SK-N-SH treated with all-trans-retinoic acid at 6 μM for 48 hours (cell line): ENCODE data around the gene BMP8B.

Experiments used
- ATAC-seq: fragments of 200-7000 bp; cut with Tn5 transposase; 3 replicates; pipeline ENCODE4 v1.9.1; 2020; ENCODE audit warnings: mild to moderate bottlenecking, moderate library complexity
- BACH2 ChIP-seq: fragments of 250-450 bp; sonication (Bioruptor Pico); IDR thresholded peaks from 2 replicates; pipeline ENCODE4 v1.9.0; 2021; ENCODE audit warnings: mild to moderate bottlenecking, borderline replicate concordance
- CSDC2 ChIP-seq: fragments of 250-450 bp; sonication (Bioruptor Pico); IDR thresholded peaks from 2 replicates; pipeline ENCODE4 v1.5.0; 2020; ENCODE audit warnings: mild to moderate bottlenecking, moderate library complexity
- ESRRG ChIP-seq: fragments of 250-450 bp; sonication (Bioruptor Pico); IDR thresholded peaks from 2 replicates; pipeline ENCODE4 v1.6.1; 2021; ENCODE audit warnings: mild to moderate bottlenecking
- GLIS3 ChIP-seq: fragments of 250-450 bp; sonication (Bioruptor Pico); IDR thresholded peaks from 2 replicates; pipeline ENCODE4 v1.5.0; 2020; ENCODE audit warnings: mild to moderate bottlenecking, moderate library complexity
- ISL1 ChIP-seq: fragments of 250-450 bp; sonication (Bioruptor Pico); IDR thresholded peaks from 2 replicates; pipeline ENCODE4 v2.1.2; 2022; ENCODE audit warnings: mild to moderate bottlenecking, moderate library complexity
- OSR1 ChIP-seq: fragments of 250-450 bp; sonication (Bioruptor Pico); IDR thresholded peaks from 2 replicates; pipeline ENCODE4 v1.8.0; 2022; ENCODE audit warnings: moderate library complexity, mild to moderate bottlenecking, inconsistent platforms
- RARB ChIP-seq: fragments of 250-450 bp; sonication (Bioruptor Pico); IDR thresholded peaks from 2 replicates; pipeline ENCODE4 v1.8.0; 2021; ENCODE audit warnings: mild to moderate bottlenecking, moderate library complexity
- SNAI2 ChIP-seq: fragments of 250-450 bp; sonication (Bioruptor Pico); IDR thresholded peaks from 2 replicates; pipeline ENCODE4 v1.5.0; 2020; ENCODE audit warnings: mild to moderate bottlenecking, moderate library complexity
- TCF4 ChIP-seq: fragments of 250-450 bp; sonication (Bioruptor Pico); IDR thresholded peaks from 2 replicates; pipeline ENCODE4 v1.8.0; 2021; ENCODE audit warnings: mild to moderate bottlenecking, moderate library complexity, borderline replicate concordance
- TOX ChIP-seq: fragments of 250-450 bp; sonication (Bioruptor Pico); IDR thresholded peaks from 2 replicates; pipeline ENCODE4 v1.8.0; 2021; ENCODE audit warnings: mild to moderate bottlenecking, moderate library complexity, borderline replicate concordance
- ZC3H10 ChIP-seq: fragments of 250-450 bp; sonication (Bioruptor Pico); IDR thresholded peaks from 2 replicates; pipeline ENCODE4 v1.5.1; 2021; ENCODE audit warnings: mild to moderate bottlenecking, moderate library complexity
- ZFP3 ChIP-seq: fragments of 250-450 bp; sonication (Bioruptor Pico); IDR thresholded peaks from 2 replicates; pipeline ENCODE4 v1.5.0; 2020; ENCODE audit warnings: mild to moderate bottlenecking, moderate library complexity
- ZFP30 ChIP-seq: fragments of 450-650 bp; formaldehyde crosslinking; IDR thresholded peaks from 2 replicates; pipeline ENCODE4 v1.5.0; 2022; ENCODE audit warnings: mild to moderate bottlenecking, moderate library complexity
- ZNF565 ChIP-seq: fragments of 450-650 bp; formaldehyde crosslinking; conservative IDR thresholded peaks from 2 replicates; pipeline ENCODE4 v1.5.0; 2020; ENCODE audit warnings: low read depth, mild to moderate bottlenecking, moderate library complexity
- ZNF70 ChIP-seq: fragments of 450-650 bp; formaldehyde crosslinking; IDR thresholded peaks from 2 replicates; pipeline ENCODE4 v1.5.0; 2020; ENCODE audit warnings: mild to moderate bottlenecking, moderate library complexity
- ZNF8 ChIP-seq: fragments of 450-650 bp; formaldehyde crosslinking; IDR thresholded peaks from 2 replicates; pipeline ENCODE4 v1.5.0; 2020; ENCODE audit warnings: mild to moderate bottlenecking, moderate library complexity
- TF ChIP-seq, protein P1 (sequence below): fragments of 250-450 bp; sonication (Bioruptor Pico); IDR thresholded peaks from 2 replicates; pipeline ENCODE4 v1.8.0; 2020; ENCODE audit warnings: mild to moderate bottlenecking, moderate library complexity, borderline replicate concordance
- TF ChIP-seq, protein P2 (sequence below): fragments of 250-450 bp; sonication (Bioruptor Pico); IDR thresholded peaks from 2 replicates; pipeline ENCODE4 v1.5.1; 2021; ENCODE audit warnings: mild to moderate bottlenecking, moderate library complexity
- TF ChIP-seq, protein P3 (sequence below): fragments of 250-450 bp; sonication (Bioruptor Pico); IDR thresholded peaks from 2 replicates; pipeline ENCODE4 v1.5.1; 2020; ENCODE audit warnings: low read depth, mild to moderate bottlenecking, moderate library complexity
- TF ChIP-seq, protein P4 (sequence below): fragments of 250-450 bp; sonication (Bioruptor Pico); IDR thresholded peaks from 2 replicates; pipeline ENCODE4 v1.8.0; 2021; ENCODE audit warnings: low read depth, mild to moderate bottlenecking, moderate library complexity, borderline replicate concordance
- TF ChIP-seq, protein P5 (sequence below): fragments of 250-450 bp; sonication (Bioruptor Pico); IDR thresholded peaks from 2 replicates; pipeline ENCODE4 v1.5.0; 2020; ENCODE audit warnings: mild to moderate bottlenecking, moderate library complexity

The BMP8B gene

DNA sequence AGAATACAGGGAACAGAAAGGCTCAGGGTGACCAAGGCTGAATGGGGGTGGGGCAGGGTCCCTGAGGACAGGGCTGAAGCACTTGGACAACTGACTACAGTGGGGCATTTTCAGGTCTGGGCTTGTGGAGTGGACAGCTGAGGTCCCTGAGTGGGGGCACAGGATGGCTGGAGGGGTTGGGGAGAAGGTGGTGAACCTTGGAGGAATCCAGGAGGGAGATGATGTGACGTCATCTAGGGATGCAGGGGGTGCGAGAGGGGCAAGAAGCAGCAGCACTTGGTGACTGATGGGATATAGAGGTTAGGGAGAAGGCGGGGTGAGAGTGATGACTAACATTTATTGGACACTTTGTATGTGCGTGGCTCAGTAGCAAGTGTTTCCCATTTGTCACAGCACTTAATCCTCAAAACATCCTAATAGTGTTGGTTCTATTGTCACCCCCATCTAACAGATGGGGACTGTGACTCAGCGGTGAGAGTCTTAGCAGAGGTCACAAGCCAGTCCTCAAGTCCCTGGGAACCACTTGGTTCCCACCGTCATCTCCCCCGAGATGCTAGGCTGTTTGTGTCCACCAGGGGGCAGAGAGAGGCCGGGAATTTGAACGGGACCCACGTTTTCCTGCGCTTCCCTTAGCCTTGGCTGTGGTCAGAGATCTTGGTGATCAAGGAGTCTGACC lies 27.9 kb upstream of the BMP8B start (continued):
- no peak for TF ChIP-seq TCF4 (CRISPR knock-in tag)
- no peak for TF ChIP-seq OSR1 (CRISPR knock-in tag)

DNA sequence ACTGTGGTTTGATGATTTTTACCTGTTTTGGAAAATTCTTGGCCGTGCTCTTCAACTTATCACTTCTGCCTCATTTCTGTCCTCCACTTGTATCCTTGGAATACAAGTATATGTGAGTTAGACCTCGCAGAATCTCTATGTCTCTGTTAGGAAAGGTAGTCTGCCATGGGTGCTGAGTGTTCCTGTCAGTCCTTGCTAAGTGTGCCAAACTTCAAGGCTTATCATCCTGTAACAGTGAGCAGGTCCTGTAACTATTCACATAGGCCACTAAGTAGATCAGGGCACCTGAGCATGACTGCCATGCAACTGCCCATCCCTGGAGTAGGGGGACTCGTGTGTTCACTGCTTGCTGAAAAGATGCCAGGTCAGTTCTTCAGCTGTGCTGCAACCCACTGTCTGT lies 24.2 kb upstream of the BMP8B start:
- TF ChIP-seq TOX (CRISPR knock-in tag) (no peak), TCF4 (CRISPR knock-in tag) (no peak), ZFP3 (no peak), ZFP30 (CRISPR knock-in tag) (no peak), SNAI2 (CRISPR knock-in tag) (no peak), BACH2 (CRISPR knock-in tag) (no peak), GLIS3 (no peak), CSDC2 (CRISPR knock-in tag) (no peak), RARB (no peak), ESRRG (CRISPR knock-in tag) (no peak), ZNF8 (no peak), ZNF70 (CRISPR knock-in tag) (no peak), ISL1 (no peak), ZC3H10 (CRISPR knock-in tag) (no peak)
- TF ChIP-seq, protein P1, sequence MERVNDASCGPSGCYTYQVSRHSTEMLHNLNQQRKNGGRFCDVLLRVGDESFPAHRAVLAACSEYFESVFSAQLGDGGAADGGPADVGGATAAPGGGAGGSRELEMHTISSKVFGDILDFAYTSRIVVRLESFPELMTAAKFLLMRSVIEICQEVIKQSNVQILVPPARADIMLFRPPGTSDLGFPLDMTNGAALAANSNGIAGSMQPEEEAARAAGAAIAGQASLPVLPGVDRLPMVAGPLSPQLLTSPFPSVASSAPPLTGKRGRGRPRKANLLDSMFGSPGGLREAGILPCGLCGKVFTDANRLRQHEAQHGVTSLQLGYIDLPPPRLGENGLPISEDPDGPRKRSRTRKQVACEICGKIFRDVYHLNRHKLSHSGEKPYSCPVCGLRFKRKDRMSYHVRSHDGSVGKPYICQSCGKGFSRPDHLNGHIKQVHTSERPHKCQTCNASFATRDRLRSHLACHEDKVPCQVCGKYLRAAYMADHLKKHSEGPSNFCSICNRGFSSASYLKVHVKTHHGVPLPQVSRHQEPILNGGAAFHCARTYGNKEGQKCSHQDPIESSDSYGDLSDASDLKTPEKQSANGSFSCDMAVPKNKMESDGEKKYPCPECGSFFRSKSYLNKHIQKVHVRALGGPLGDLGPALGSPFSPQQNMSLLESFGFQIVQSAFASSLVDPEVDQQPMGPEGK (CRISPR knock-in tag), result no peak
- TF ChIP-seq, protein P2, sequence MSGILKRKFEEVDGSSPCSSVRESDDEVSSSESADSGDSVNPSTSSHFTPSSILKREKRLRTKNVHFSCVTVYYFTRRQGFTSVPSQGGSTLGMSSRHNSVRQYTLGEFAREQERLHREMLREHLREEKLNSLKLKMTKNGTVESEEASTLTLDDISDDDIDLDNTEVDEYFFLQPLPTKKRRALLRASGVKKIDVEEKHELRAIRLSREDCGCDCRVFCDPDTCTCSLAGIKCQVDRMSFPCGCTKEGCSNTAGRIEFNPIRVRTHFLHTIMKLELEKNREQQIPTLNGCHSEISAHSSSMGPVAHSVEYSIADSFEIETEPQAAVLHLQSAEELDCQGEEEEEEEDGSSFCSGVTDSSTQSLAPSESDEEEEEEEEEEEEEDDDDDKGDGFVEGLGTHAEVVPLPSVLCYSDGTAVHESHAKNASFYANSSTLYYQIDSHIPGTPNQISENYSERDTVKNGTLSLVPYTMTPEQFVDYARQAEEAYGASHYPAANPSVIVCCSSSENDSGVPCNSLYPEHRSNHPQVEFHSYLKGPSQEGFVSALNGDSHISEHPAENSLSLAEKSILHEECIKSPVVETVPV (CRISPR knock-in tag), result no peak
- TF ChIP-seq, protein P3, sequence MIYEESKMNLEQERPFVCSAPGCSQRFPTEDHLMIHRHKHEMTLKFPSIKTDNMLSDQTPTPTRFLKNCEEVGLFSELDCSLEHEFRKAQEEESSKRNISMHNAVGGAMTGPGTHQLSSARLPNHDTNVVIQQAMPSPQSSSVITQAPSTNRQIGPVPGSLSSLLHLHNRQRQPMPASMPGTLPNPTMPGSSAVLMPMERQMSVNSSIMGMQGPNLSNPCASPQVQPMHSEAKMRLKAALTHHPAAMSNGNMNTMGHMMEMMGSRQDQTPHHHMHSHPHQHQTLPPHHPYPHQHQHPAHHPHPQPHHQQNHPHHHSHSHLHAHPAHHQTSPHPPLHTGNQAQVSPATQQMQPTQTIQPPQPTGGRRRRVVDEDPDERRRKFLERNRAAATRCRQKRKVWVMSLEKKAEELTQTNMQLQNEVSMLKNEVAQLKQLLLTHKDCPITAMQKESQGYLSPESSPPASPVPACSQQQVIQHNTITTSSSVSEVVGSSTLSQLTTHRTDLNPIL, result no peak
- TF ChIP-seq, protein P4, sequence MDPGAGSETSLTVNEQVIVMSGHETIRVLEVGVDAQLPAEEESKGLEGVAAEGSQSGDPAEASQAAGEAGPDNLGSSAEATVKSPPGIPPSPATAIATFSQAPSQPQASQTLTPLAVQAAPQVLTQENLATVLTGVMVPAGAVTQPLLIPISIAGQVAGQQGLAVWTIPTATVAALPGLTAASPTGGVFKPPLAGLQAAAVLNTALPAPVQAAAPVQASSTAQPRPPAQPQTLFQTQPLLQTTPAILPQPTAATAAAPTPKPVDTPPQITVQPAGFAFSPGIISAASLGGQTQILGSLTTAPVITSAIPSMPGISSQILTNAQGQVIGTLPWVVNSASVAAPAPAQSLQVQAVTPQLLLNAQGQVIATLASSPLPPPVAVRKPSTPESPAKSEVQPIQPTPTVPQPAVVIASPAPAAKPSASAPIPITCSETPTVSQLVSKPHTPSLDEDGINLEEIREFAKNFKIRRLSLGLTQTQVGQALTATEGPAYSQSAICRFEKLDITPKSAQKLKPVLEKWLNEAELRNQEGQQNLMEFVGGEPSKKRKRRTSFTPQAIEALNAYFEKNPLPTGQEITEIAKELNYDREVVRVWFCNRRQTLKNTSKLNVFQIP (CRISPR knock-in tag), result no peak
- no peak for ATAC-seq

DNA sequence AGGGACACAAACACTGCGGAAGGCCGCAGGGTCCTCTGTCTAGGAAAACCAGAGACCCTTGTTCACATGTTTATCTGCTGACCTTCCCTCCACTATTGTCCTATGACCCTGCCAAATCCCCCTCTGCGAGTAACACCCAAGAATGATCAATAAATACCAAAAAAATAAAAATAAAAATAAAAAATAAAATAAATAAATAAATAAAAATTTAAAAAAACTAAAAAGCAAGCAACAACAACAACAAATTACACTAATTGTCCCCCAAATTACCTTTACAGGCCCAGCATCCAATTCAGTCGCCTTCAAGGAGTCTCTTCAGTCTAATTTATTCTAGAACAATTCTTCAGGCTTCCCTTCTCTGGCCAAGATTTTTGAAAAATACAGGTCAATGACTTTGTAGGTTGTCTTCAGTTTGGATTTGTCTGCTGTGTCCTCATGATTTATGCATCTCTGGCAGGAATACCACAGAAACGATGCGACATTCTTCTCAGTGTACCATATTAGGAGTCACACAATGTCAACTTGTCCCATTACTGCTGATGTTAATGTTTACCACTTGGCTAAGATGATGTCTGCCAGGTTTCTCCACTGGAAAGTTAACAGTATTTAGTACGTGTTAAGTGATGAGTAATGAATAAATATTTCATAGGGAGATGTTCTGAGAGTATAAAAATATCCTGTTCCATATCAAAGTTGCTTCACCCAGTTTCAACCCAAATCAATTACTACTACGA lies 20.3 kb upstream of the BMP8B start:
- TF ChIP-seq, protein P5, sequence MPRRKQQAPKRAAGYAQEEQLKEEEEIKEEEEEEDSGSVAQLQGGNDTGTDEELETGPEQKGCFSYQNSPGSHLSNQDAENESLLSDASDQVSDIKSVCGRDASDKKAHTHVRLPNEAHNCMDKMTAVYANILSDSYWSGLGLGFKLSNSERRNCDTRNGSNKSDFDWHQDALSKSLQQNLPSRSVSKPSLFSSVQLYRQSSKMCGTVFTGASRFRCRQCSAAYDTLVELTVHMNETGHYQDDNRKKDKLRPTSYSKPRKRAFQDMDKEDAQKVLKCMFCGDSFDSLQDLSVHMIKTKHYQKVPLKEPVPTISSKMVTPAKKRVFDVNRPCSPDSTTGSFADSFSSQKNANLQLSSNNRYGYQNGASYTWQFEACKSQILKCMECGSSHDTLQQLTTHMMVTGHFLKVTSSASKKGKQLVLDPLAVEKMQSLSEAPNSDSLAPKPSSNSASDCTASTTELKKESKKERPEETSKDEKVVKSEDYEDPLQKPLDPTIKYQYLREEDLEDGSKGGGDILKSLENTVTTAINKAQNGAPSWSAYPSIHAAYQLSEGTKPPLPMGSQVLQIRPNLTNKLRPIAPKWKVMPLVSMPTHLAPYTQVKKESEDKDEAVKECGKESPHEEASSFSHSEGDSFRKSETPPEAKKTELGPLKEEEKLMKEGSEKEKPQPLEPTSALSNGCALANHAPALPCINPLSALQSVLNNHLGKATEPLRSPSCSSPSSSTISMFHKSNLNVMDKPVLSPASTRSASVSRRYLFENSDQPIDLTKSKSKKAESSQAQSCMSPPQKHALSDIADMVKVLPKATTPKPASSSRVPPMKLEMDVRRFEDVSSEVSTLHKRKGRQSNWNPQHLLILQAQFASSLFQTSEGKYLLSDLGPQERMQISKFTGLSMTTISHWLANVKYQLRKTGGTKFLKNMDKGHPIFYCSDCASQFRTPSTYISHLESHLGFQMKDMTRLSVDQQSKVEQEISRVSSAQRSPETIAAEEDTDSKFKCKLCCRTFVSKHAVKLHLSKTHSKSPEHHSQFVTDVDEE (CRISPR knock-in tag), result no peak
- TF ChIP-seq, protein P2 (CRISPR knock-in tag), result no peak
- TF ChIP-seq ZNF565, result no peak
- no peak for TF ChIP-seq ZC3H10 (CRISPR knock-in tag)
- TF ChIP-seq CSDC2 (CRISPR knock-in tag), result no peak
- no peak for TF ChIP-seq GLIS3
- TF ChIP-seq RARB, result no peak
- no peak for TF ChIP-seq TCF4 (CRISPR knock-in tag)
- no peak for TF ChIP-seq TOX (CRISPR knock-in tag)
- ATAC-seq, result no peak
